Panc1 (cell line): ENCODE measurements around the gene GSG1L.

ENCODE experiments used
- POLR2AphosphoS5 ChIP-seq: IDR thresholded peaks from 2 replicates; pipeline ENCODE4 v1.6.1; 2012; ENCODE audit warnings: mild to moderate bottlenecking, low read depth, low read length, moderate library complexity
- SIN3A ChIP-seq: IDR thresholded peaks from 2 replicates; pipeline ENCODE4 v1.6.1; 2012; ENCODE audit warnings: low read depth, mild to moderate bottlenecking, low read length, moderate library complexity, borderline replicate concordance; ENCODE audit not compliant: insufficient read depth
- TF ChIP-seq, protein P1 (sequence below): fragments of 450-650 bp; IDR thresholded peaks from 2 replicates; pipeline ENCODE4 v1.5.1; 2017; ENCODE audit warnings: mild to moderate bottlenecking

GRCh38 chr16:28025631-28026030 is 37.9 kb downstream of the GSG1L start:
- TF ChIP-seq, protein P1, sequence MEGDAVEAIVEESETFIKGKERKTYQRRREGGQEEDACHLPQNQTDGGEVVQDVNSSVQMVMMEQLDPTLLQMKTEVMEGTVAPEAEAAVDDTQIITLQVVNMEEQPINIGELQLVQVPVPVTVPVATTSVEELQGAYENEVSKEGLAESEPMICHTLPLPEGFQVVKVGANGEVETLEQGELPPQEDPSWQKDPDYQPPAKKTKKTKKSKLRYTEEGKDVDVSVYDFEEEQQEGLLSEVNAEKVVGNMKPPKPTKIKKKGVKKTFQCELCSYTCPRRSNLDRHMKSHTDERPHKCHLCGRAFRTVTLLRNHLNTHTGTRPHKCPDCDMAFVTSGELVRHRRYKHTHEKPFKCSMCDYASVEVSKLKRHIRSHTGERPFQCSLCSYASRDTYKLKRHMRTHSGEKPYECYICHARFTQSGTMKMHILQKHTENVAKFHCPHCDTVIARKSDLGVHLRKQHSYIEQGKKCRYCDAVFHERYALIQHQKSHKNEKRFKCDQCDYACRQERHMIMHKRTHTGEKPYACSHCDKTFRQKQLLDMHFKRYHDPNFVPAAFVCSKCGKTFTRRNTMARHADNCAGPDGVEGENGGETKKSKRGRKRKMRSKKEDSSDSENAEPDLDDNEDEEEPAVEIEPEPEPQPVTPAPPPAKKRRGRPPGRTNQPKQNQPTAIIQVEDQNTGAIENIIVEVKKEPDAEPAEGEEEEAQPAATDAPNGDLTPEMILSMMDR: no peak
- TF ChIP-seq POLR2AphosphoS5 (no peak), SIN3A (no peak)
